HCT116 (cell line): Measurements from ENCODE around the gene ELFN1. TPM values are rescaled to one million over a fixed set of nuclear protein-coding genes. Genes with fewer than 3 reads are reported as not detected.

ENCODE experiments used
- ATAC-seq: fragments of 200-7000 bp; cut with Tn5 transposase; 2 replicates; pipeline ENCODE4 v1.9.1; 2020; ENCODE audit warnings: mild to moderate bottlenecking, moderate library complexity
- BruUV-seq: library from RNA; stranded (reverse); fragments of 400-500 nt; replicated peaks from 2 replicates; lab custom pipeline; 2021; lab: Mats Ljungman, UMichigan
- CTCF ChIA-PET: fragments of 300-600 bp; sonication (Branson Sonifier 250); formaldehyde crosslinking; loops from one replicate; lab custom pipeline; 2021; ENCODE audit warnings: antibody characterized with exemption; lab: Charles Lee
- POLR2A ChIA-PET: fragments of 300-600, 350-600 bp; sonication (Branson Sonifier 250); formaldehyde crosslinking; loops from one replicate; lab custom pipeline; 2021; ENCODE audit warnings: antibody characterized with exemption; lab: Charles Lee
- RAD21 ChIA-PET, 2 experiments: fragments of 300-600 bp; sonication (Branson Sonifier 250); formaldehyde crosslinking; loops; one replicate each; lab custom pipeline; 2023; ENCODE audit warnings: low total read pairs in 2 of 2; ENCODE audit not compliant: uncharacterized antibody in 2 of 2, unreplicated experiment in 2 of 2, low non-redundant PET in 1 of 2; lab: Charles Lee
- DNase-seq: peaks from one replicate; pipeline ENCODE4 v3.0.0-alpha.2; 2010; ENCODE audit warnings: low read depth, low spot score
- H2AFZ ChIP-seq: fragments of 200-600 bp; shearing (Covaris generic), sonication (generic); 2 replicates; pipeline ENCODE4 v1.6.1; 2017; ENCODE audit warnings: low read depth, mixed run types, mixed read lengths, antibody characterized with exemption, low read length; ENCODE audit not compliant: poor library complexity, severe bottlenecking
- H3K27ac ChIP-seq: 2 replicates; pipeline ENCODE4 v1.5.1; 2012; ENCODE audit warnings: low read depth, low read length
- H3K27me3 ChIP-seq: fragments of 200-600 bp; sonication (generic); 2 replicates; pipeline ENCODE4 v1.6.1; 2016; ENCODE audit warnings: mixed run types, low read length, mixed read lengths; ENCODE audit not compliant: insufficient read depth
- H3K36me3 ChIP-seq, 2 experiments: fragments of 200-500 bp in 1 of 2; fragments of 200-600 bp in 1 of 2; sonication (Bioruptor generic) in 1 of 2; sonication (generic) in 1 of 2; 2 replicates each; pipeline versions ENCODE4 v1.5.1 to v1.6.1; 2014 to 2016; ENCODE audit warnings: low read length in 2 of 2, inconsistent platforms in 1 of 2, mixed read lengths in 1 of 2, mixed run types in 1 of 2; ENCODE audit not compliant: insufficient read depth in 2 of 2, control insufficient read depth in 1 of 2
- H3K4me1 ChIP-seq, 2 experiments: fragments of 200-600 bp in 1 of 2; sonication (generic) in 1 of 2; 2 replicates each; pipeline versions ENCODE4 v1.5.1 to v1.6.1; 2012 to 2017; ENCODE audit warnings: low read length in 2 of 2, inconsistent platforms in 1 of 2, mild to moderate bottlenecking in 1 of 2, mixed read lengths in 1 of 2, mixed run types in 1 of 2, moderate library complexity in 1 of 2; ENCODE audit not compliant: insufficient read depth in 2 of 2, control insufficient read depth in 1 of 2
- H3K4me2 ChIP-seq: fragments of 200-600 bp; sonication (generic); 2 replicates; pipeline ENCODE4 v1.6.1; 2017; ENCODE audit warnings: mixed run types, low read length, mixed read lengths
- H3K4me3 ChIP-seq, 2 experiments: fragments of 200-600 bp in 1 of 2; sonication (generic) in 1 of 2; replicated peaks in 1 of 2; 2 replicates each; pipeline ENCODE4 v1.5.1; 2011 to 2016; ENCODE audit warnings: low read length in 2 of 2, control low read depth in 1 of 2, low read depth in 1 of 2, mild to moderate bottlenecking in 1 of 2, mixed read lengths in 1 of 2, mixed run types in 1 of 2
- H3K79me2 ChIP-seq: fragments of 200-600 bp; sonication (generic); 2 replicates; pipeline ENCODE4 v1.6.1; 2017; ENCODE audit warnings: mild to moderate bottlenecking, mixed run types, low read length, moderate library complexity, mixed read lengths; ENCODE audit not compliant: insufficient read depth
- H3K9ac ChIP-seq: fragments of 200-600 bp; sonication (generic); 2 replicates; pipeline ENCODE4 v1.6.1; 2016; ENCODE audit warnings: low read length, mixed read lengths
- H3K9me2 ChIP-seq: fragments of 200-600 bp; sonication (generic), shearing (Covaris generic); 2 replicates; pipeline ENCODE4 v1.6.1; 2017; ENCODE audit warnings: mixed run types, mild to moderate bottlenecking, moderate library complexity; ENCODE audit not compliant: insufficient read depth
- H3K9me3 ChIP-seq, 2 experiments: fragments of 200-500 bp in 1 of 2; fragments of 200-600 bp in 1 of 2; sonication (Bioruptor generic) in 1 of 2; sonication (generic) in 1 of 2; 2 replicates each; pipeline ENCODE4 v1.6.1; 2014 to 2017; ENCODE audit warnings: low read length in 2 of 2, mixed read lengths in 2 of 2, inconsistent platforms in 1 of 2, low read depth in 1 of 2, mild to moderate bottlenecking in 1 of 2, mixed run types in 1 of 2, moderate library complexity in 1 of 2; ENCODE audit not compliant: control insufficient read depth in 1 of 2, insufficient read depth in 1 of 2
- H4K20me1 ChIP-seq: fragments of 200-600 bp; sonication (generic), shearing (Covaris generic); 2 replicates; pipeline ENCODE4 v1.6.1; 2017; ENCODE audit warnings: mixed run types, mild to moderate bottlenecking, moderate library complexity; ENCODE audit not compliant: insufficient read depth
- ATF3 ChIP-seq: IDR thresholded peaks from 2 replicates; pipeline ENCODE4 v1.6.1; 2012
- ELF1 ChIP-seq: IDR thresholded peaks from 2 replicates; pipeline ENCODE4 v1.6.1; 2012; ENCODE audit warnings: low read depth, borderline replicate concordance
- RAD21 ChIP-seq: IDR thresholded peaks from 2 replicates; pipeline ENCODE4 v1.6.1; 2012; ENCODE audit warnings: low read depth, mild to moderate bottlenecking
- REST ChIP-seq: IDR thresholded peaks from 2 replicates; pipeline ENCODE4 v1.6.1; 2012; ENCODE audit warnings: low read depth
- SP1 ChIP-seq: IDR thresholded peaks from 2 replicates; pipeline ENCODE4 v1.6.1; 2012; ENCODE audit warnings: low read depth
- intact Hi-C: fragments of 100-400 bp; cut with micrococcal nuclease; formaldehyde crosslinking; loops from 2 replicates; pipeline ENCODE4 v1.10.0; 2022
- total RNA-seq: library from RNA; stranded (reverse); gene quantifications from one replicate; pipeline ENCODE4 v1.2.1, GENCODE V29; 2021; ENCODE audit not compliant: unreplicated experiment

The ELFN1 gene
- total RNA-seq, 1 experiment from 2014 or later, result 4.4 TPM

GRCh38 chr7:1624999-1625927 is 44.8 kb upstream of the ELFN1 start:
- H3K9me3 ChIP-seq, result peaks cover 0 to 4% of the 10 kb centered on the region in 2 experiments; a peak in 1 of 4 replicates
- CTCF ChIA-PET, result interaction anchor here (0.6 kb wide), 1 partner anchor 39 kb away, joined by 3 read pairs; no protein-coding TSS in a partner anchor

More at GRCh38 chr7:1624999-1625927, 44.8 kb upstream of the ELFN1 start:
- no peak for DNase-seq
- H3K4me1 ChIP-seq, result no peaks in the 10 kb centered on the region
- POLR2A ChIA-PET, result no interaction called here
- H3K9me2 ChIP-seq, result no peaks in the 10 kb centered on the region
- no peak overlapping the region for H3K9ac ChIP-seq
- no peaks in the 10 kb centered on the region for H4K20me1 ChIP-seq
- no peaks in the 10 kb centered on the region for H3K36me3 ChIP-seq
- no peak; the same call in 1 of the 2 replicates for ATAC-seq
- no peak overlapping the region for H3K27ac ChIP-seq
- no peak for TF ChIP-seq SP1
- TF ChIP-seq REST, result no peak
- TF ChIP-seq ATF3, result no peak
- TF ChIP-seq ELF1, result no peak
- TF ChIP-seq RAD21, result no peak
- RAD21 ChIA-PET, result no interaction called here
- no peaks in the 10 kb centered on the region for H3K79me2 ChIP-seq
- no peak overlapping the region for H3K4me2 ChIP-seq
- BruUV-seq, result no TSS peak
- H3K27me3 ChIP-seq, result 0 out of 2 replicates have a peak, but pooled peaks cover 3% of the 10 kb centered on the region
- intact Hi-C loops, result no loop called here
- no peak overlapping the region for H3K4me3 ChIP-seq
- H2AFZ ChIP-seq, result no peak overlapping the region
